Measurements from ENCODE around the gene B3GNT7.

GRCh38 chr2:231398585-231398984 lies 3.1 kb downstream of the B3GNT7 start:
- TF ChIP-seq CTCF (IDR thresholded peaks at IDR 0.05) (no peak), POLR2A (IDR thresholded peaks at IDR 0.05) (no peak)

All from body of pancreas (tissue), 4 donors.